ENCODE results near the gene ABHD5. TPM values are rescaled to one million over a fixed set of nuclear protein-coding genes. Genes with fewer than 3 reads are reported as not detected.

ABHD5 gene
- total and polyA plus RNA-seq, 2 of the 8 experiments (the other 6 are each of a cell fraction or from before 2014, with no cell fraction given) = 10.5 to 16.4 TPM

DNA sequence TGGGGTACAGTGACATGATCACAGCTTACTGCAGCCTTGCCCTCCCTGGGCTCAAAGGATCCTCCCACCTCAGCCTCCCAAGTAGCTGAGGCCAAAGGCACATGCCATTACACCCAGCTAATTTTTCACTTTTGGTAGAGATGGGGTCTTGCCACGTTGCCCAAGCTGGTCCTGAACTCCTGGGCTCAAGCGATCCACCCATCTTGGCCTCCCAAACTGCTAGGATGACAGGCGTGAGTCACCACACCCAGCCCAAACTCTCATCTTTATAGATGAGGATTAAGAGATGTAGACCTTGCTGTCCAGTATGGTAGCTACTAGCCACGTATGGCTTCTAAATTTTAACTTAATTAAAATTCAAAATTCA is 4.4 kb upstream of the ABHD5 start (continued):
- TF ChIP-seq, protein P1, sequence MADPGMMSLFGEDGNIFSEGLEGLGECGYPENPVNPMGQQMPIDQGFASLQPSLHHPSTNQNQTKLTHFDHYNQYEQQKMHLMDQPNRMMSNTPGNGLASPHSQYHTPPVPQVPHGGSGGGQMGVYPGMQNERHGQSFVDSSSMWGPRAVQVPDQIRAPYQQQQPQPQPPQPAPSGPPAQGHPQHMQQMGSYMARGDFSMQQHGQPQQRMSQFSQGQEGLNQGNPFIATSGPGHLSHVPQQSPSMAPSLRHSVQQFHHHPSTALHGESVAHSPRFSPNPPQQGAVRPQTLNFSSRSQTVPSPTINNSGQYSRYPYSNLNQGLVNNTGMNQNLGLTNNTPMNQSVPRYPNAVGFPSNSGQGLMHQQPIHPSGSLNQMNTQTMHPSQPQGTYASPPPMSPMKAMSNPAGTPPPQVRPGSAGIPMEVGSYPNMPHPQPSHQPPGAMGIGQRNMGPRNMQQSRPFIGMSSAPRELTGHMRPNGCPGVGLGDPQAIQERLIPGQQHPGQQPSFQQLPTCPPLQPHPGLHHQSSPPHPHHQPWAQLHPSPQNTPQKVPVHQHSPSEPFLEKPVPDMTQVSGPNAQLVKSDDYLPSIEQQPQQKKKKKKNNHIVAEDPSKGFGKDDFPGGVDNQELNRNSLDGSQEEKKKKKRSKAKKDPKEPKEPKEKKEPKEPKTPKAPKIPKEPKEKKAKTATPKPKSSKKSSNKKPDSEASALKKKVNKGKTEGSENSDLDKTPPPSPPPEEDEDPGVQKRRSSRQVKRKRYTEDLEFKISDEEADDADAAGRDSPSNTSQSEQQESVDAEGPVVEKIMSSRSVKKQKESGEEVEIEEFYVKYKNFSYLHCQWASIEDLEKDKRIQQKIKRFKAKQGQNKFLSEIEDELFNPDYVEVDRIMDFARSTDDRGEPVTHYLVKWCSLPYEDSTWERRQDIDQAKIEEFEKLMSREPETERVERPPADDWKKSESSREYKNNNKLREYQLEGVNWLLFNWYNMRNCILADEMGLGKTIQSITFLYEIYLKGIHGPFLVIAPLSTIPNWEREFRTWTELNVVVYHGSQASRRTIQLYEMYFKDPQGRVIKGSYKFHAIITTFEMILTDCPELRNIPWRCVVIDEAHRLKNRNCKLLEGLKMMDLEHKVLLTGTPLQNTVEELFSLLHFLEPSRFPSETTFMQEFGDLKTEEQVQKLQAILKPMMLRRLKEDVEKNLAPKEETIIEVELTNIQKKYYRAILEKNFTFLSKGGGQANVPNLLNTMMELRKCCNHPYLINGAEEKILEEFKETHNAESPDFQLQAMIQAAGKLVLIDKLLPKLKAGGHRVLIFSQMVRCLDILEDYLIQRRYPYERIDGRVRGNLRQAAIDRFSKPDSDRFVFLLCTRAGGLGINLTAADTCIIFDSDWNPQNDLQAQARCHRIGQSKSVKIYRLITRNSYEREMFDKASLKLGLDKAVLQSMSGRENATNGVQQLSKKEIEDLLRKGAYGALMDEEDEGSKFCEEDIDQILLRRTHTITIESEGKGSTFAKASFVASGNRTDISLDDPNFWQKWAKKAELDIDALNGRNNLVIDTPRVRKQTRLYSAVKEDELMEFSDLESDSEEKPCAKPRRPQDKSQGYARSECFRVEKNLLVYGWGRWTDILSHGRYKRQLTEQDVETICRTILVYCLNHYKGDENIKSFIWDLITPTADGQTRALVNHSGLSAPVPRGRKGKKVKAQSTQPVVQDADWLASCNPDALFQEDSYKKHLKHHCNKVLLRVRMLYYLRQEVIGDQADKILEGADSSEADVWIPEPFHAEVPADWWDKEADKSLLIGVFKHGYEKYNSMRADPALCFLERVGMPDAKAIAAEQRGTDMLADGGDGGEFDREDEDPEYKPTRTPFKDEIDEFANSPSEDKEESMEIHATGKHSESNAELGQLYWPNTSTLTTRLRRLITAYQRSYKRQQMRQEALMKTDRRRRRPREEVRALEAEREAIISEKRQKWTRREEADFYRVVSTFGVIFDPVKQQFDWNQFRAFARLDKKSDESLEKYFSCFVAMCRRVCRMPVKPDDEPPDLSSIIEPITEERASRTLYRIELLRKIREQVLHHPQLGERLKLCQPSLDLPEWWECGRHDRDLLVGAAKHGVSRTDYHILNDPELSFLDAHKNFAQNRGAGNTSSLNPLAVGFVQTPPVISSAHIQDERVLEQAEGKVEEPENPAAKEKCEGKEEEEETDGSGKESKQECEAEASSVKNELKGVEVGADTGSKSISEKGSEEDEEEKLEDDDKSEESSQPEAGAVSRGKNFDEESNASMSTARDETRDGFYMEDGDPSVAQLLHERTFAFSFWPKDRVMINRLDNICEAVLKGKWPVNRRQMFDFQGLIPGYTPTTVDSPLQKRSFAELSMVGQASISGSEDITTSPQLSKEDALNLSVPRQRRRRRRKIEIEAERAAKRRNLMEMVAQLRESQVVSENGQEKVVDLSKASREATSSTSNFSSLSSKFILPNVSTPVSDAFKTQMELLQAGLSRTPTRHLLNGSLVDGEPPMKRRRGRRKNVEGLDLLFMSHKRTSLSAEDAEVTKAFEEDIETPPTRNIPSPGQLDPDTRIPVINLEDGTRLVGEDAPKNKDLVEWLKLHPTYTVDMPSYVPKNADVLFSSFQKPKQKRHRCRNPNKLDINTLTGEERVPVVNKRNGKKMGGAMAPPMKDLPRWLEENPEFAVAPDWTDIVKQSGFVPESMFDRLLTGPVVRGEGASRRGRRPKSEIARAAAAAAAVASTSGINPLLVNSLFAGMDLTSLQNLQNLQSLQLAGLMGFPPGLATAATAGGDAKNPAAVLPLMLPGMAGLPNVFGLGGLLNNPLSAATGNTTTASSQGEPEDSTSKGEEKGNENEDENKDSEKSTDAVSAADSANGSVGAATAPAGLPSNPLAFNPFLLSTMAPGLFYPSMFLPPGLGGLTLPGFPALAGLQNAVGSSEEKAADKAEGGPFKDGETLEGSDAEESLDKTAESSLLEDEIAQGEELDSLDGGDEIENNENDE (IDR thresholded peaks at IDR 0.05; ENCODE audit: insufficient replicate concordance, low read length) = no peak
- TF ChIP-seq CBX5 (IDR thresholded peaks at IDR 0.05; ENCODE audit: low read depth, low read length) (no peak), TBP (IDR thresholded peaks at IDR 0.05; ENCODE audit: low read depth, low read length) (no peak), RBBP5 (IDR thresholded peaks at IDR 0.05; ENCODE audit: borderline replicate concordance, low read depth, low read length) (no peak), SP1 (IDR thresholded peaks at IDR 0.05; ENCODE audit: low read depth, low read length) (no peak)
